ENCODE measurements around the gene BST1.

BST1 gene

DNA sequence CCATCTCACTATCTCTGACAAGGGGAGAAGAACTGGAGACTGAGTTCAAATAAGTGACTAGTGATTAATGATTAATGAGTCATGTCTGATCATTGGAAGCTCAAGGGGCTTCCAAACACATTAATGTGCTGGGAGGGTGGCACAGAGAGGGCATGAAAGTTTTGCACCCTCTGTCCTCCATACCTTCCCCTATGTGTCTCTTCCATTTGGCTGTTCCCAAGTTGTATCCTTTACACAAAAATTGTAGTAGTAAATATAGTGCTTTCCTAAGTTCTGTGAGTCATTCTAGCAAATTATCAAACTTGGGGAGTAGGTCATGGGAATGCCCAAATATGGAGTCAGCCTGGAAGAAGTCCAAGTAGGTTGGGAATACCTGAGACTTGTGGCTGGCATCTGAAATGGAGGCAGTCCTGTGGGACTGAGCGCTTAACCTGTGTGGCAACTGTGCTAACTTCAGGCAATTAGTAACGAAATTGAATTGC lies 25.3 kb upstream of the BST1 start:
- peak overlapping the region; percentile 34 for H3K4me3 Mint-ChIP-seq
- DNase-seq = no peak

DNA sequence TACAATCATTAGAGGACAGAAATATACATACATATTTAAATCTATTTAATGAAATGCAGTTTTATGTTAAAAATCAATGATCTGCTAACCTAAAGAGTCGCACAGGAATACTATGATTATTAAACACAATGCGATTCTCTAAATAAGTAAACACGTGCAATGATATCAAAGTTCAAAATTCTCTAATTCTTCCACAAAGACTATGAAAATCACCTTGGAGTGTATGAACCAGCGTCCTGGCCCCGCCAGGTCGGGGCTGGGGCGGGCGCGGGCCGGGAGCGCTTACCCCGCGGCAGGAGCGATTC lies 21.8 kb upstream of the BST1 start:
- Mint-ChIP-seq H3K4me1 (peaks cover 42% of the 10 kb centered on the region), H3K36me3 (ENCODE audit: low read depth) (peaks cover 43% of the 10 kb centered on the region), H3K4me3 (peak overlapping the region; percentile 97), H3K27me3 (ENCODE audit: low read depth, poor library complexity) (no peaks in the 10 kb centered on the region), H3K27ac (peak overlapping the region; percentile 100), H3K9me3 (peaks cover 11% of the 10 kb centered on the region)
- TF ChIP-seq, protein P1, sequence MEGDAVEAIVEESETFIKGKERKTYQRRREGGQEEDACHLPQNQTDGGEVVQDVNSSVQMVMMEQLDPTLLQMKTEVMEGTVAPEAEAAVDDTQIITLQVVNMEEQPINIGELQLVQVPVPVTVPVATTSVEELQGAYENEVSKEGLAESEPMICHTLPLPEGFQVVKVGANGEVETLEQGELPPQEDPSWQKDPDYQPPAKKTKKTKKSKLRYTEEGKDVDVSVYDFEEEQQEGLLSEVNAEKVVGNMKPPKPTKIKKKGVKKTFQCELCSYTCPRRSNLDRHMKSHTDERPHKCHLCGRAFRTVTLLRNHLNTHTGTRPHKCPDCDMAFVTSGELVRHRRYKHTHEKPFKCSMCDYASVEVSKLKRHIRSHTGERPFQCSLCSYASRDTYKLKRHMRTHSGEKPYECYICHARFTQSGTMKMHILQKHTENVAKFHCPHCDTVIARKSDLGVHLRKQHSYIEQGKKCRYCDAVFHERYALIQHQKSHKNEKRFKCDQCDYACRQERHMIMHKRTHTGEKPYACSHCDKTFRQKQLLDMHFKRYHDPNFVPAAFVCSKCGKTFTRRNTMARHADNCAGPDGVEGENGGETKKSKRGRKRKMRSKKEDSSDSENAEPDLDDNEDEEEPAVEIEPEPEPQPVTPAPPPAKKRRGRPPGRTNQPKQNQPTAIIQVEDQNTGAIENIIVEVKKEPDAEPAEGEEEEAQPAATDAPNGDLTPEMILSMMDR (IDR thresholded peaks at IDR 0.05) = no peak
- DNase-seq = no peak

More for the DNA sequence above, 25.3 kb upstream of the BST1 start:
- peaks cover 21% of the 10 kb centered on the region for H3K4me1 Mint-ChIP-seq
- no peaks in the 10 kb centered on the region for H3K27me3 Mint-ChIP-seq (ENCODE audit: low read depth, poor library complexity)
- TF ChIP-seq, protein P1 (IDR thresholded peaks at IDR 0.05) = no peak
- peaks cover 50% of the 10 kb centered on the region for H3K36me3 Mint-ChIP-seq (ENCODE audit: low read depth)
- no peak overlapping the region for H3K27ac Mint-ChIP-seq
- peaks cover 11% of the 10 kb centered on the region for H3K9me3 Mint-ChIP-seq

DNA sequence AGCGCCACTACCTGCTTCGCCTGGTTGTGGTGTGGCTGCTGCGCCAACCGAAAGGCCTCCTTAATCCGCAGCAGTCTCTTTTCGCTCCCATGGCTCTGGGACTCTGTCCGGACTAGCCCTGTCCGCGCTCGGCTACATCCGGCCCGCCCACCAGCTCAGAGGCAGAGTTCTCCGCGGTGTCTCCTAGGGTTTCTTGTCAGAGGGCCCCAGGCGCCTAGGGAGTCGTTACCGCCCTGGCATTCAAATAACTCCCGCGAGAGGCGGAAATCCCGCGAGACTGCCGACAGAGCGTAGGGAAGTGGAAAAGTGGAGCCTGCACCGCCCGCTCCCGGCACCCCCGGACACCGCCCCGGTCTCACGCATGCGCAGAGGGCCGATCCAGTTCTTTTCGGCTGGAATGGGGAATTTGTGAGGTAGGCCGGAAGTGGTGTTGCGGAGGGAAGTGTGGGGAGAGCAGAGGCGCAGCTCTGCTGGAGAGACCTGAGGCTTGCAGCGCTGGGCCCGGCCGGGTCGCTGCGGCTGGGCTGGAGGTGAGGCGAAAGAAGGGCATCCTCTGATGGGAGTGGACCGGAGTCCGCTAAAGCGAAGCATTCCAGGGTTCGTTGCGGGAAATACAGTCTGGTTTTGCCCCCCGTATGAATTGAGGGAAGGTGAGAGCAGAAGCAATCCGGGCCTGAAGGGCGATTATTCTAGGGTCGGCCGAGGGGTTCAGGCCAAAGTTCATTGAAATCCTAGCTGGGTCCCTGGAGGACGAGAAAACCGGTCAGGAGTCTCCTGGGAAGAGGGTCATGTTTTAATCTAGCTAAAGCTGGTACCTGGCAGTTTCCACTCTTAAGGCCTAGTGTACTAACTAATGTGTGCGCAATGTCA lies 21.3 kb upstream of the BST1 start, which contains the start of gene FAM200B:
Gene FAM200B, plus strand, starts transcription at position 456 of the 870 bp plus-strand sequence. CDS start 5,151 bp downstream, outside the sequence.
- H3K27me3 Mint-ChIP-seq (ENCODE audit: low read depth, poor library complexity) = no peaks in the 10 kb centered on the region
- peaks cover 43% of the 10 kb centered on the region for H3K36me3 Mint-ChIP-seq (ENCODE audit: low read depth)
- H3K4me3 Mint-ChIP-seq = peak within 1 kb of the TSS; percentile 97
- H3K4me1 Mint-ChIP-seq = peaks cover 42% of the 10 kb centered on the region
- peak within 1 kb of the TSS; percentile 100 for H3K27ac Mint-ChIP-seq
- H3K9me3 Mint-ChIP-seq = peaks cover 8% of the 10 kb centered on the region
- TF ChIP-seq, protein P1 (IDR thresholded peaks at IDR 0.05) = no peak
- peak; percentile 100 for DNase-seq

DNA sequence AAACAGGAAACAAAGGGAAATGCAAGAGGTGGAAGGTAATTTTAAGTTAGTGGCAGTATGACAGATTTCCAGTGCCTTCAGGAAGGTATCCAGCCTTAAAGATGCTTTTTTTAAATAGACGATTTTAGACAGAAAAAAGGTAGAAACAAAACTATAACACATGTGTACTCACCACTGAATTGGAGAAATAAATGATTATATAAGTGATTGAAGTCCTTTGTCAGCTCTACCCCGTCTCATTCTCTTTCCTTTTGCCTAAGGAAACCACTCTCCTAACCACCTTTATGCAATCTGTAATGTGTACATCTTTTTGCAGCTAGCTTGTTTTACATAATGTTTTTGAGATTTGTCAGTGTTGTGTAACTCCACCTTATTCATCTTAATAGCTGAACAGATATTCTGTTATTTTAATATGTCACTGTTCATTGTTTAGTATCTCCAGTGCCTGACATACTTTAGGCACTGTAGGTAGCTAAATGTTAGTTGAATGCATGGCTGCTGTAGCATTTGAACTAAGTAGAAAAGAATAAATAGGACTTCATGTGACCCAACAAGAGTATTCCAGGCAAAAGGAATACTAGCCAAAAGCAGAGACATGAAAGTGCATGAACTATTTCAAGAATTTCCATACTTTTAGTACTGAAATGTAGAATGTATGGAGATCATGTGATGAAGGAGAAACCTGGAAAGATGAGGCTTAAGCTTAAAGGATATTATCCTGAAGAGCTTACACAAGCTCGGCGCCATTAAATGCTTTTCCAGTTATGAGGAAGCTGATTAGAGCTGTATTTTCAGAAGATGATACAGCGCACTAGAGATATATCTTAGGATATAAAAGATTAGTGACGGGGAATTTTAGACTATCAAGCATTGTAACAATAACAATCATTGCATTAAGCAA lies 20.4 kb upstream of the BST1 start:
- Mint-ChIP-seq H3K4me3 (peak overlapping the region; percentile 97), H3K9me3 (peaks cover 8% of the 10 kb centered on the region), H3K4me1 (peaks cover 42% of the 10 kb centered on the region), H3K27me3 (ENCODE audit: low read depth, poor library complexity) (no peaks in the 10 kb centered on the region), H3K27ac (peak overlapping the region; percentile 100), H3K36me3 (ENCODE audit: low read depth) (peaks cover 45% of the 10 kb centered on the region)
- TF ChIP-seq, protein P1 (IDR thresholded peaks at IDR 0.05) = no peak
- no peak for DNase-seq

DNA sequence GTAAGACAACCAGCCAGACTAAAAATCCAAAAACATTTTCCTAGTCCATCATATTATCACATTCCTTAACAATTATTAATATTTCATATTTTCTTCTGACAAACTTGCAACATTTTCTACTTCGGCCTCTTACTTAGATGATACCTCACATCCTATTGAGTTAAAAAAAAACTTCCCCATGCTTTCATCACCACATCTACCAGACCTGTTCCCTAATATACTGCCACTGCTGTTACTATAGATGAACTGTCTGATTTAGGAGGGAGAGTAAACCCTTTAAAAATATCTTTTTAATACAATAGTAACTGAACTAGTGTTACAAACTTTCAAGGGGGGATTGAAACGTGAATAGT lies 19.7 kb upstream of the BST1 start:
- peaks cover 46% of the 10 kb centered on the region for H3K36me3 Mint-ChIP-seq (ENCODE audit: low read depth)
- H3K9me3 Mint-ChIP-seq = peaks cover 8% of the 10 kb centered on the region
- TF ChIP-seq, protein P1 (IDR thresholded peaks at IDR 0.05) = no peak
- peak overlapping the region; percentile 97 for H3K4me3 Mint-ChIP-seq
- peaks cover 39% of the 10 kb centered on the region for H3K4me1 Mint-ChIP-seq
- no peaks in the 10 kb centered on the region for H3K27me3 Mint-ChIP-seq (ENCODE audit: low read depth, poor library complexity)
- DNase-seq = no peak
- H3K27ac Mint-ChIP-seq = peak overlapping the region; percentile 100

Measured in nephron progenitor cell (in vitro differentiated cells).